WERI-Rb-1 (cell line): Measurements from ENCODE around the gene CCDC106.

Source experiments
- DNase-seq: peaks from one replicate; pipeline ENCODE4 v3.0.0-alpha.2; 2020
- H3K27ac ChIP-seq: fragments of 250-450 bp; sonication (Bioruptor Pico); 2 replicates; pipeline ENCODE4 v1.5.1; 2020; ENCODE audit warnings: mild to moderate bottlenecking, moderate library complexity
- H3K27me3 ChIP-seq: fragments of 250-450 bp; sonication (Bioruptor Pico); 2 replicates; pipeline ENCODE4 v1.5.1; 2021; ENCODE audit warnings: mild to moderate bottlenecking, low read depth, moderate library complexity; ENCODE audit not compliant: insufficient read depth, severe bottlenecking
- H3K36me3 ChIP-seq: fragments of 250-450 bp; sonication (Bioruptor Pico); 2 replicates; pipeline ENCODE4 v1.5.1; 2020; ENCODE audit warnings: mild to moderate bottlenecking, moderate library complexity
- H3K4me3 ChIP-seq: 2 replicates; pipeline ENCODE4 v1.5.1; 2011; ENCODE audit warnings: low read depth, mild to moderate bottlenecking, control low read depth, low read length
- H3K9me3 ChIP-seq: fragments of 250-450 bp; sonication (Bioruptor Pico); 2 replicates; pipeline ENCODE4 v1.5.1; 2021; ENCODE audit warnings: mild to moderate bottlenecking, moderate library complexity; ENCODE audit not compliant: severe bottlenecking
- CTCF ChIP-seq: IDR thresholded peaks from 2 replicates; pipeline ENCODE4 v1.5.1; 2011; ENCODE audit warnings: low read depth, mild to moderate bottlenecking, control low read depth, inconsistent platforms, low read length

Gene CCDC106

GRCh38 chr19:55648585-55649267 lies 714 bp downstream of the CCDC106 start:
- Histone ChIP-seq H3K27ac (peak overlapping the region; percentile 94), H3K9me3 (no peaks in the 10 kb centered on the region), H3K27me3 (no peaks in the 10 kb centered on the region), H3K36me3 (peaks cover 30% of the 10 kb centered on the region), H3K4me3 (peak overlapping the region; percentile 84)
- no peak for DNase-seq
- TF ChIP-seq CTCF, result no peak

- DNase-seq, result no peak
- H3K36me3 ChIP-seq, result peaks cover 29% of the 10 kb centered on the region
- H3K27ac ChIP-seq, result no peak overlapping the region; the same call in 1 of the 2 replicates
- no peak for TF ChIP-seq CTCF
- H3K4me3 ChIP-seq, result no peak overlapping the region
- H3K9me3 ChIP-seq, result no peaks in the 10 kb centered on the region
- H3K27me3 ChIP-seq, result no peaks in the 10 kb centered on the region
These were observed 1.5 kb downstream of the CCDC106 start for GRCh38 chr19:55649268-55650125.

GRCh38 chr19:55650126-55650557 lies 2.1 kb downstream of the CCDC106 start:
- Histone ChIP-seq H3K9me3 (no peaks in the 10 kb centered on the region), H3K36me3 (peaks cover 25% of the 10 kb centered on the region), H3K27me3 (no peaks in the 10 kb centered on the region), H3K4me3 (no peak overlapping the region), H3K27ac (no peak overlapping the region)
- no peak for TF ChIP-seq CTCF
- no peak for DNase-seq

GRCh38 chr19:55650602-55651230 lies 2.7 kb downstream of the CCDC106 start:
- no peaks in the 10 kb centered on the region for H3K27me3 ChIP-seq
- DNase-seq, result no peak
- H3K4me3 ChIP-seq, result no peak overlapping the region
- TF ChIP-seq CTCF, result no peak
- peaks cover 24% of the 10 kb centered on the region for H3K36me3 ChIP-seq
- no peaks in the 10 kb centered on the region for H3K9me3 ChIP-seq
- no peak overlapping the region for H3K27ac ChIP-seq

- H3K27ac ChIP-seq, result no peak overlapping the region
- no peaks in the 10 kb centered on the region for H3K27me3 ChIP-seq
- no peak overlapping the region for H3K4me3 ChIP-seq
- DNase-seq, result no peak
- no peaks in the 10 kb centered on the region for H3K9me3 ChIP-seq
- TF ChIP-seq CTCF, result no peak
- peaks cover 29% of the 10 kb centered on the region for H3K36me3 ChIP-seq
These were observed 3.2 kb downstream of the CCDC106 start for GRCh38 chr19:55651236-55651635.
